ENCODE measurements around the gene KIRREL3.

Gene KIRREL3

GRCh38 chr11:126396965-126397364 is 603.6 kb downstream of the KIRREL3 start:
- TF ChIP-seq GATA3 (IDR thresholded peaks at IDR 0.05; ENCODE audit: low read depth, low read length) (no peak), GATA2 (IDR thresholded peaks at IDR 0.05; ENCODE audit: low read depth, low read length) (no peak)

GRCh38 chr11:126394036-126394435 is 606.5 kb downstream of the KIRREL3 start:
- no peak for TF ChIP-seq GATA2 (IDR thresholded peaks at IDR 0.05; ENCODE audit: low read depth, low read length)
- TF ChIP-seq GATA3 (IDR thresholded peaks at IDR 0.05; ENCODE audit: low read depth, low read length): no peak

DNA sequence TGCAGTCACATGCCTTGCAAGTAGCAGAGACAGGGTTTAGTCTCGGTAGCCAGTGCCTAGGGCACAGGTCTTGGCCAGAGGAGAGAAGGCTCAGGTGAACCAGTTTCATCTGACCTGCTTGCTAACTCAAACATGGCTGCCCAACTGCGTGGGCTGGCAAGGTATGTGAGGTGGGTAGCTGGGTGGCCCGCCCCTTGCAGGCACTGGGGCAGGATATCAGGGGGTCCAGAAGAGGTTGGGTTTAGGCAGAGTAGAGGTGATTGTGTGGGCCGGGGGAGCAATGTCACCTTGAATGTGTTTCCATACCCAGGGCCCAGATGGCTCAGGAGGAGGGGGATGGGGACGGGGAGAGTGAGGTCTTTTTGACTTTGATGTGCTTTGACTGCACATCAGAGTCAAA is 607.4 kb downstream of the KIRREL3 start:
- TF ChIP-seq GATA3 (IDR thresholded peaks at IDR 0.05; ENCODE audit: low read depth, low read length) (no peak), GATA2 (IDR thresholded peaks at IDR 0.05; ENCODE audit: low read depth, low read length) (no peak)

GRCh38 chr11:126392633-126393013 is 607.9 kb downstream of the KIRREL3 start:
- TF ChIP-seq GATA3 (IDR thresholded peaks at IDR 0.05; ENCODE audit: low read depth, low read length) (no peak), GATA2 (IDR thresholded peaks at IDR 0.05; ENCODE audit: low read depth, low read length) (no peak)

GRCh38 chr11:126391970-126392632 is 608.5 kb downstream of the KIRREL3 start:
- no peak for TF ChIP-seq GATA2 (IDR thresholded peaks at IDR 0.05; ENCODE audit: low read depth, low read length)
- TF ChIP-seq GATA3 (IDR thresholded peaks at IDR 0.05; ENCODE audit: low read depth, low read length): no peak

GRCh38 chr11:126391286-126391954 is 609.1 kb downstream of the KIRREL3 start:
- no peak for TF ChIP-seq GATA3 (IDR thresholded peaks at IDR 0.05; ENCODE audit: low read depth, low read length)
- TF ChIP-seq GATA2 (IDR thresholded peaks at IDR 0.05; ENCODE audit: low read depth, low read length): no peak

- no peak for TF ChIP-seq GATA2 (IDR thresholded peaks at IDR 0.05; ENCODE audit: low read depth, low read length)
- TF ChIP-seq GATA3 (IDR thresholded peaks at IDR 0.05; ENCODE audit: low read depth, low read length): no peak
Observed at GRCh38 chr11:126390272-126390867, 610.2 kb downstream of the KIRREL3 start.

GRCh38 chr11:126387857-126388256 is 612.7 kb downstream of the KIRREL3 start:
- TF ChIP-seq GATA3 (IDR thresholded peaks at IDR 0.05; ENCODE audit: low read depth, low read length): no peak
- no peak for TF ChIP-seq GATA2 (IDR thresholded peaks at IDR 0.05; ENCODE audit: low read depth, low read length)

DNA sequence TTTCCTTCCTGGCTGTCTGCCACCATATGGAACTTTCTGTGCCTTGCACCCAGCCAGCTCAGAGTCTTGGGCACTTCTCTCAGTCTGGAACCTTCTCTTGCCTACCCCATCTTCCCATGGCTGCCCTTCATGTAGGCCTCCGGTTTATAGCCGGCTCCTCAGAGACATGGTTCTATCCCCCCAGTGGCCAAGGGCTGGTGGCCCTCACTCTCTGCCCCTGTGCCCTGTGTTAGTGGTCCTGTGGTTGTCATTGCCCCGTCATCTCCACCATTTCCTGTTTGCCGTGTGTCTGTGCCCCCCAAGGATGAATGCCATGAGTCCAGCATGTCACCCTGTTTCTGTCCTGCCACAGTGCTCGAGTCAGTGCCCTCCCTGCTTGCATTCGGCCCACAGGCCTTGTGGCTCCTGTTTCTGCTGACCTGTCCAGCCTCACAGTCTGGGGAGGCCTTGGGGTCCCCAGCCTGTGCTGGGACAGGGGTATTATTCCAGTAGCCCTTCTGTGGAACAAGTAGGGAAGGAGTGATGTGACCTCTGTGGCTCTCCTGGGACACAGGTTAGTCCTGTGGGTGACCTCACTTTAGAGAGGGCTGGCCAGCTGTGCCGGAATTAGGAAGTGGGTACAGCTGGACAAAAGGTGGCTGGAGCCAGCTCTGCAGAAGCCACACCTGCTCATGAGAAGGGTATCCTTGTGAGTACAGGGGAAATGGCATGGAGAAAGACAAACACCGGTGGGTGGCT is 614.4 kb downstream of the KIRREL3 start:
- TF ChIP-seq GATA3 (IDR thresholded peaks at IDR 0.05; ENCODE audit: low read depth, low read length) (no peak), GATA2 (IDR thresholded peaks at IDR 0.05; ENCODE audit: low read depth, low read length) (no peak)

GRCh38 chr11:126384449-126385070 is 616.0 kb downstream of the KIRREL3 start:
- no peak for TF ChIP-seq GATA2 (IDR thresholded peaks at IDR 0.05; ENCODE audit: low read depth, low read length)

- TF ChIP-seq GATA2 (IDR thresholded peaks at IDR 0.05; ENCODE audit: low read depth, low read length) (no peak), GATA3 (IDR thresholded peaks at IDR 0.05; ENCODE audit: low read depth, low read length) (no peak)
Observed at GRCh38 chr11:126383339-126384335, 616.9 kb downstream of the KIRREL3 start.

- no peak for TF ChIP-seq GATA3 (IDR thresholded peaks at IDR 0.05; ENCODE audit: low read depth, low read length)
- TF ChIP-seq GATA2 (IDR thresholded peaks at IDR 0.05; ENCODE audit: low read depth, low read length): no peak
Observed at GRCh38 chr11:126380909-126381308, 619.7 kb downstream of the KIRREL3 start.

GRCh38 chr11:126378763-126379162 is 621.8 kb downstream of the KIRREL3 start:
- TF ChIP-seq GATA2 (IDR thresholded peaks at IDR 0.05; ENCODE audit: low read depth, low read length): no peak
- no peak for TF ChIP-seq GATA3 (IDR thresholded peaks at IDR 0.05; ENCODE audit: low read depth, low read length)
